Fibroblast of mammary gland (primary cell): ENCODE data around the gene SEPTIN12.

Experiments used
- DNase-seq: peaks from one replicate; pipeline ENCODE4 v3.0.0-alpha.2; 2010; ENCODE audit warnings: low read depth
- H3K4me3 ChIP-seq: 2 replicates; pipeline ENCODE4 v1.5.1; 2011; ENCODE audit warnings: low read depth, mild to moderate bottlenecking, low read length, moderate library complexity; ENCODE audit not compliant: control insufficient read depth
- CTCF ChIP-seq: conservative IDR thresholded peaks from 2 replicates; pipeline ENCODE4 v1.5.1; 2011; ENCODE audit warnings: low read depth, low read length, inconsistent platforms; ENCODE audit not compliant: control insufficient read depth, insufficient read depth

The SEPTIN12 gene

GRCh38 chr16:4795181-4795827 is 7.2 kb upstream of the SEPTIN12 start, which contains the start of gene SMIM22:
TSS of gene SMIM22 (plus strand) at chr16:4795369. CDS start at chr16:4795735, 366 bp downstream.
- no peak for DNase-seq
- no peak for TF ChIP-seq CTCF
- H3K4me3 ChIP-seq, result no peak within 1 kb of the TSS

DNA sequence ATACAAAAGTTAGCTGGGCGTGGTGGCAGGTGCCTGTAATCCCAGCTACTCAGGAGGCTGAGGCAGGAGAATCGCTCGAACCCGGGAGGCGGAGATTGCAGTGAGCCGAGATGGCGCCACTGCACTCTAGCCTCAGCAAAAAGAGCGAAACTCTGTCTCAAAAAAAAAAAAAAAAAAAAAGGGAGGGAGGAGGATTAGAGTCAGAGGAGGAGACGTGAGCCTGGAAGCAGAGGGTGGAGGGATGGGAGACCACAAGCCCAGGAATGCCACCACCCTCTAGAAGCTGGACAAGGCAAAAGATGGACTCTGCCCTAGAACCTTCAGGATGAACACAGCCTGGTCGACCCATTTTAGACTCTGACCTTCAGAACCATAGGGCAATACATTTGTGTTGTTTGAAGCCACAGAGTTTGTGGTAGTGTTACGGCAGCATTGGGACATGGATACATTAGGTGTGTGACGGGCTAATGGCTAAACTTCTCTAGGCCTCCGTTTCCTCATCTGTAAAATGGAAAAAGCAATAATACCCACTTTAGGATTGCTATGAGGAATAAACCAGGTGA is 4.9 kb upstream of the SEPTIN12 start:
- DNase-seq, result no peak
- no peak overlapping the region for H3K4me3 ChIP-seq
- TF ChIP-seq CTCF, result no peak

DNA sequence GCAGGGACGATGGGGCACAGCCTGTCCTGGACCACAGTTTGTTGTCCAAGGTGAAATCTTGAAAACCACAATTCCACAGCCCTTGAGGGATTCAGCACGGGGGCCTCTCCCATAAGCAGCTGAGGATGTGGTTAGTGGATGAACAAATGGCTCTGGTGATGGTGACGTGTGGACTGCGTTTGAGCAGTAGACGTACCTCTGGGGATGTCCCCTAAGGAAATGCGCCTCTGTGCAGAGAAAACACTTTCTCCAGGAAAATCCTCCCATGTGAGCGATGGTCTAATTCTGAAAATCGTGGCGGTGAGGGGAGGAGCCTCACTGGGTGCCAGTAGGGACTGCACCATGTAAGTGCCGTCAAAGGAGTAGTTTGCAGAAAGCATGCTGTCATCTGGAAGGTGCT is 2.7 kb upstream of the SEPTIN12 start:
- DNase-seq, result no peak
- no peak overlapping the region for H3K4me3 ChIP-seq
- no peak for TF ChIP-seq CTCF

- H3K4me3 ChIP-seq, result no peak overlapping the region
- no peak for DNase-seq
- TF ChIP-seq CTCF, result no peak
Observed at GRCh38 chr16:4790261-4790660, 2.1 kb upstream of the SEPTIN12 start.

DNA sequence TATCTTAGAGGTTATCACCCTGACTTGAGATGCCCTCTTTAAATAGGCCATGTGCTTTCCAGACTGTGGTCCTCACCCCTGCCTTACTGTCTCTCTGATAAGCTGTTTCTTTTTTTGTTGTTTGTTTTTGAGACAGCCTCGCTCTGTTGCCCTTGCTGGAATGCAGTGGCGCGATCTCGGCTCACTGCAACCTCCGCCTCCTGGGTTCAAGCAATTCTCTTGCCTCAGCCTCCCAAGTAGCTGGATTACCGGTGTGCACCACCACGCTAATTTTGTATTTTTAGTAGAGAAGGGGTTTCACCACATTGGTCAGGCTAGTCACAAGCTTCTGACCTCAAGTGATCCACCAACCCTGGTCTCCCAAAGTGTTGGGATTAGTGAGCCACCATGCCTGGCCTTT is 765 bp upstream of the SEPTIN12 start:
- H3K4me3 ChIP-seq, result no peak overlapping the region
- TF ChIP-seq CTCF, result no peak
- DNase-seq, result no peak

GRCh38 chr16:4788489-4788889 is 344 bp upstream of the SEPTIN12 start:
- TF ChIP-seq CTCF, result no peak
- DNase-seq, result no peak
- no peak overlapping the region for H3K4me3 ChIP-seq
